Activated CD8-positive, alpha-beta T cell treated with anti-CD3 and anti-CD28 coated beads for 36 hours (primary cell): Measurements from ENCODE around the gene ATXN1. TPM values are rescaled to one million over a fixed set of nuclear protein-coding genes. Genes with fewer than 3 reads are reported as not detected.

Experiments used
- ATAC-seq: fragments of 200-7000 bp; cut with Tn5 transposase; one replicate; pipeline ENCODE4 v1.10.0; 2021; ENCODE audit warnings: mild to moderate bottlenecking, moderate library complexity
- CTCF ChIA-PET: fragments of 350-600 bp; sonication (Branson Sonifier 250); formaldehyde crosslinking; loops from one replicate; lab custom pipeline; 2021; ENCODE audit warnings: antibody characterized with exemption; lab: Charles Lee
- POLR2A ChIA-PET: fragments of 350-600 bp; sonication (Branson Sonifier 250); formaldehyde crosslinking; loops from one replicate; lab custom pipeline; 2021; ENCODE audit warnings: antibody characterized with exemption; lab: Charles Lee
- DNase-seq: peaks from one replicate; pipeline ENCODE4 v3.0.0-alpha.2; 2020
- H3K27ac Mint-ChIP-seq: one replicate; pipeline ENCODE4 v1.8.0; 2021; ENCODE audit warnings: mild to moderate bottlenecking, mixed read lengths
- H3K27me3 Mint-ChIP-seq: one replicate; pipeline ENCODE4 v1.8.0; 2021; ENCODE audit warnings: mixed read lengths
- H3K36me3 Mint-ChIP-seq: one replicate; pipeline ENCODE4 v1.8.0; 2021; ENCODE audit warnings: low read depth, mixed read lengths
- H3K4me1 Mint-ChIP-seq: one replicate; pipeline ENCODE4 v1.8.0; 2021; ENCODE audit warnings: low read depth, mixed read lengths
- H3K4me3 Mint-ChIP-seq: one replicate; pipeline ENCODE4 v1.8.0; 2021; ENCODE audit warnings: mild to moderate bottlenecking, moderate library complexity, mixed read lengths
- H3K9me3 Mint-ChIP-seq: one replicate; pipeline ENCODE4 v1.8.0; 2021; ENCODE audit warnings: mixed read lengths
- intact Hi-C: fragments of 100-400 bp; cut with micrococcal nuclease; formaldehyde crosslinking; loops from one replicate; pipeline ENCODE4 v1.10.0; 2022
- total RNA-seq, 2 experiments: library from RNA; stranded (reverse); gene quantifications; one replicate each; pipeline ENCODE4 v1.2.3, GENCODE V29; 2021
- TF ChIP-seq, protein P1 (sequence below): fragments of 200-600 bp; IDR thresholded peaks from one replicate; pipeline ENCODE4 v1.8.0; 2022; ENCODE audit warnings: antibody characterized with exemption, mild to moderate bottlenecking

Gene ATXN1
- total RNA-seq, 2 experiments from 2014 or later, result 35.4 to 40.8 TPM

GRCh38 chr6:16346831-16347230, 414.4 kb downstream of the ATXN1 start:
- H3K36me3 Mint-ChIP-seq, result peaks cover 2% of the 10 kb centered on the region
- no peaks in the 10 kb centered on the region for H3K9me3 Mint-ChIP-seq
- ATAC-seq (no peak), DNase-seq (no peak)
- H3K27ac Mint-ChIP-seq, result no peak overlapping the region
- H3K4me1 Mint-ChIP-seq, result peaks cover 3% of the 10 kb centered on the region
- H3K27me3 Mint-ChIP-seq, result no peaks in the 10 kb centered on the region
- TF ChIP-seq, protein P1, sequence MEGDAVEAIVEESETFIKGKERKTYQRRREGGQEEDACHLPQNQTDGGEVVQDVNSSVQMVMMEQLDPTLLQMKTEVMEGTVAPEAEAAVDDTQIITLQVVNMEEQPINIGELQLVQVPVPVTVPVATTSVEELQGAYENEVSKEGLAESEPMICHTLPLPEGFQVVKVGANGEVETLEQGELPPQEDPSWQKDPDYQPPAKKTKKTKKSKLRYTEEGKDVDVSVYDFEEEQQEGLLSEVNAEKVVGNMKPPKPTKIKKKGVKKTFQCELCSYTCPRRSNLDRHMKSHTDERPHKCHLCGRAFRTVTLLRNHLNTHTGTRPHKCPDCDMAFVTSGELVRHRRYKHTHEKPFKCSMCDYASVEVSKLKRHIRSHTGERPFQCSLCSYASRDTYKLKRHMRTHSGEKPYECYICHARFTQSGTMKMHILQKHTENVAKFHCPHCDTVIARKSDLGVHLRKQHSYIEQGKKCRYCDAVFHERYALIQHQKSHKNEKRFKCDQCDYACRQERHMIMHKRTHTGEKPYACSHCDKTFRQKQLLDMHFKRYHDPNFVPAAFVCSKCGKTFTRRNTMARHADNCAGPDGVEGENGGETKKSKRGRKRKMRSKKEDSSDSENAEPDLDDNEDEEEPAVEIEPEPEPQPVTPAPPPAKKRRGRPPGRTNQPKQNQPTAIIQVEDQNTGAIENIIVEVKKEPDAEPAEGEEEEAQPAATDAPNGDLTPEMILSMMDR, result no peak
- CTCF ChIA-PET, result no interaction called here
- POLR2A ChIA-PET, result no interaction called here
- H3K4me3 Mint-ChIP-seq, result no peak overlapping the region
- intact Hi-C loops, result no loop called here

- Mint-ChIP-seq H3K4me1 (peaks cover 3% of the 10 kb centered on the region), H3K9me3 (no peaks in the 10 kb centered on the region), H3K27me3 (no peaks in the 10 kb centered on the region), H3K4me3 (no peak overlapping the region), H3K27ac (no peak overlapping the region), H3K36me3 (peaks cover 2% of the 10 kb centered on the region)
- intact Hi-C loops, result no loop called here
- CTCF ChIA-PET, result no interaction called here
- TF ChIP-seq, protein P1, result no peak
- no peak for DNase-seq
- POLR2A ChIA-PET, result interaction anchor here (0.8 kb wide), 1 partner anchor 167 kb away, joined by 4 read pairs; no protein-coding TSS in a partner anchor
- no peak for ATAC-seq
Observed at GRCh38 chr6:16345449-16346330, 415.6 kb downstream of the ATXN1 start.

- CTCF ChIA-PET, result no interaction called here
- Mint-ChIP-seq H3K4me1 (peaks cover 3% of the 10 kb centered on the region), H3K4me3 (no peak overlapping the region), H3K27ac (no peak overlapping the region), H3K36me3 (peaks cover 2% of the 10 kb centered on the region), H3K9me3 (no peaks in the 10 kb centered on the region), H3K27me3 (no peaks in the 10 kb centered on the region)
- intact Hi-C loops, result no loop called here
- ATAC-seq, result no peak
- POLR2A ChIA-PET, result no interaction called here
- TF ChIP-seq, protein P1, result no peak
- DNase-seq, result no peak
Observed at GRCh38 chr6:16344756-16345155, 416.5 kb downstream of the ATXN1 start.

- TF ChIP-seq, protein P1, result no peak
- no peak overlapping the region for H3K27ac Mint-ChIP-seq
- peaks cover 3% of the 10 kb centered on the region for H3K4me1 Mint-ChIP-seq
- no peaks in the 10 kb centered on the region for H3K27me3 Mint-ChIP-seq
- DNase-seq, result no peak
- peaks cover 2% of the 10 kb centered on the region for H3K36me3 Mint-ChIP-seq
- intact Hi-C loops, result no loop called here
- H3K4me3 Mint-ChIP-seq, result no peak overlapping the region
- no peak for ATAC-seq
- CTCF ChIA-PET, result interaction anchor here (1.2 kb wide), 1 partner anchor 428 kb away, joined by 5 read pairs; no protein-coding TSS in a partner anchor
- H3K9me3 Mint-ChIP-seq, result no peaks in the 10 kb centered on the region
- POLR2A ChIA-PET, result interaction anchor here (0.6 kb wide), 1 partner anchor 181 kb away, joined by 3 read pairs; no protein-coding TSS in a partner anchor
Observed at GRCh38 chr6:16343593-16343992, 417.7 kb downstream of the ATXN1 start.

DNA sequence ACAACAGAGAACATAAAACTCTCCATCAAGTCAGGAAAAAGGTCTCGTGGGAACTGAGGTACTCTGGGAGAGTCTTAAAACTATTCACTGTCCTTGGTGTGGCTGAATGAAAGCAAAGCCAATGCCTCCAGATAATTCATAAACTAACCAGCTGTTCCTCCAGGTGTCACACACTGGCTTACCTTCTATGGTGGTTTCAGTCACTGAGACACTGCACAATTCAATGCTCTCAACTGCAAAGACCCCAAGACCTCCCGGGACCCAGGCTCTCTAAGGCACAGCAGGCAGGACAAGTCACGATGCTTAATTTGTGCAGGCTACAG, 422.0 kb downstream of the ATXN1 start:
- ChIA-PET POLR2A (interaction anchor here (1.3 kb wide), 1 partner anchor 74 kb away, joined by 3 read pairs; no protein-coding TSS in a partner anchor), CTCF (interaction anchor here (1.2 to 1.5 kb wide), 2 partner anchors 175 to 626 kb away, joined by 3 to 5 read pairs; no protein-coding TSS in a partner anchor)
- TF ChIP-seq, protein P1, result no peak
- Mint-ChIP-seq H3K4me3 (no peak overlapping the region), H3K36me3 (no peaks in the 10 kb centered on the region), H3K27ac (no peak overlapping the region), H3K9me3 (no peaks in the 10 kb centered on the region), H3K4me1 (peaks cover 3% of the 10 kb centered on the region), H3K27me3 (no peaks in the 10 kb centered on the region)
- intact Hi-C loops, result no loop called here
- ATAC-seq (no peak), DNase-seq (no peak)
